ENCODE data around the gene DRAXIN.

The DRAXIN gene

GRCh38 chr1:11690397-11691301, 861 bp upstream of the DRAXIN start:
- DNase-seq = peak; percentile 78

- DNase-seq = peak; percentile 54
These were observed 610 bp downstream of the DRAXIN start for GRCh38 chr1:11691928-11692711.

GRCh38 chr1:11693024-11693590, 1.6 kb downstream of the DRAXIN start:
- DNase-seq = peak; percentile 62

- no peak for DNase-seq
These were observed 2.4 kb downstream of the DRAXIN start for GRCh38 chr1:11693917-11694316.

- DNase-seq = no peak
These were observed 4.4 kb downstream of the DRAXIN start for GRCh38 chr1:11695861-11696260.

- peak; percentile 55 for DNase-seq
These were observed 5.8 kb downstream of the DRAXIN start for GRCh38 chr1:11697188-11697892.

GRCh38 chr1:11697893-11698210, 6.3 kb downstream of the DRAXIN start:
- no peak for DNase-seq

GRCh38 chr1:11700601-11701467, 9.3 kb downstream of the DRAXIN start:
- DNase-seq = no peak

- DNase-seq = no peak
These were observed 10.0 kb downstream of the DRAXIN start for GRCh38 chr1:11701551-11701961.

- no peak for DNase-seq
These were observed 10.7 kb downstream of the DRAXIN start for GRCh38 chr1:11701981-11702803.

GRCh38 chr1:11703357-11704193, 12.1 kb downstream of the DRAXIN start:
- DNase-seq = peak; percentile 54

GRCh38 chr1:11704194-11704529, 12.7 kb downstream of the DRAXIN start:
- peak; percentile 56 for DNase-seq

GRCh38 chr1:11704691-11705475, 13.4 kb downstream of the DRAXIN start:
- DNase-seq = peak; percentile 44

GRCh38 chr1:11705596-11705995, 14.1 kb downstream of the DRAXIN start:
- no peak for DNase-seq

- DNase-seq = peak; percentile 40
These were observed 14.8 kb downstream of the DRAXIN start for GRCh38 chr1:11706292-11706691.

GRCh38 chr1:11707621-11708276, 16.2 kb downstream of the DRAXIN start:
- DNase-seq = peak; percentile 54

- DNase-seq = peak; percentile 43
These were observed 17.2 kb downstream of the DRAXIN start for GRCh38 chr1:11708554-11709350.

- no peak for DNase-seq
These were observed 20.0 kb downstream of the DRAXIN start for GRCh38 chr1:11711490-11711889.

Measured in islet precursor cell (in vitro differentiated cells).